IPS-18c (cell line): ENCODE results near the gene XPO4.
A peak's percentile ranks its signal among the peaks of the same experiment; 100 is the strongest.
"Not testable (repeated sequence)": the region's sequence is repeated elsewhere in the genome, so short reads cannot be mapped to it uniquely, and the experiment has no call there.

Experiments used
- H3K4me3 ChIP-seq: 2 replicates; pipeline ENCODE4 v1.7.0; 2013; ENCODE audit warnings: low read depth, mild to moderate bottlenecking, low read length, moderate library complexity; ENCODE audit not compliant: insufficient read depth
- H3K9me3 ChIP-seq: one replicate; pipeline ENCODE4 v1.6.1; 2013; ENCODE audit warnings: mild to moderate bottlenecking, low read length, moderate library complexity; ENCODE audit not compliant: control insufficient read depth, insufficient read depth

The XPO4 gene

DNA sequence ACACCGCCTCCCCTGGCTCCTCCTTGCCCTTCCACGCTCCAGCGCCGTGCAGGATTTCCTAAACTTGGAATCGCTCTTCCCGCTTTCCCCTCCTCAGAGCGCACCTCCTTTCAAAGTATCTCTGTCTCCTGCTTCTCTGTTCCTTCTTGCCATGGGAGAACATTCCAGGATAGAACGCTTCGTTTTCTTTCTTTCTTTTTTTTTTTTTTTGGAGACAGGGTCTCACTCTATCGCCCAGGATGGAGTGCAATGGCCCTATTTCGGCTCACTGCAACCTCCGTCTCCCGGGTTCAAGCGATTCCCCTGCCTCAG lies 574 bp upstream of the XPO4 start:
- H3K4me3 ChIP-seq = peak overlapping the region; percentile 97
- H3K9me3 ChIP-seq = no peaks in the 10 kb centered on the region

DNA sequence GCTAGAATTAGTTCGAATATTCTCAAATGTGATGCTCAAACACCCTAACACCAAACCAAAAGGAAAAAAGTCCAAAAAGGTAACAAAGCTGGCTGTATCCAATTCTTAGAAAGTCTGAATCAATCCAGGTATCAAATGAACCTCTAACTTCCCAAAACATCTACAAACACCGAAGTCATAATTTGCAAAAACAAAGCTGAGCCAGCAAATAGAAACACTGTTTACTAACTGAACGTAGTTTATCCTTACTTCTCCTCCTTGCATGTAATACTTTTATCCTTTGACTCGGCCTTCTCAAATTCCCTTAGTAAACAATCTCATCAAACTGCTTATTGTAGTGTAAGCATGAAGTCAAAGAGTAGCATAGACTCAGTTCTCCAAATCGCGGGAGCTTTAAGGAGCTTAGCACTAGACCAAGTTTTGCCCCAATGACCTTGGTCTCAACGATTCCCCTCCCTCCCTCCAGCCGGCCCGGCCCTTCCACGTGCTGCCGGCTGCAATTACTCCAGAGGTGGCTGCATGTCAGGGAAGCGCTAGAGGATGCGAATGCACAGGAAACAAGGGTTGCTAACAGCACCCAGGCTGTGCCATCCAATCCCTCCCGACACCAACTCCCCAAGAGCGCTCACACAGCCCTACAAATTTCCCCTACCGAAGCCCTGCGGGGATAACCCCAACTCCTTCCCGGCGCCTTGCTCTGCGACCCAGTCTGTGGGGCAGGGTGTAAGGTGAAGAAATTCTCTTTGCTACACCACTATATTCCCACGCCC lies 693 bp downstream of the XPO4 start:
- Histone ChIP-seq H3K9me3 (no peaks in the 10 kb centered on the region), H3K4me3 (peak overlapping the region; percentile 97)

GRCh38 chr13:20894245-20894644 lies 8.3 kb downstream of the XPO4 start:
- Histone ChIP-seq H3K9me3 (no peaks in the 10 kb centered on the region), H3K4me3 (no peak overlapping the region)

DNA sequence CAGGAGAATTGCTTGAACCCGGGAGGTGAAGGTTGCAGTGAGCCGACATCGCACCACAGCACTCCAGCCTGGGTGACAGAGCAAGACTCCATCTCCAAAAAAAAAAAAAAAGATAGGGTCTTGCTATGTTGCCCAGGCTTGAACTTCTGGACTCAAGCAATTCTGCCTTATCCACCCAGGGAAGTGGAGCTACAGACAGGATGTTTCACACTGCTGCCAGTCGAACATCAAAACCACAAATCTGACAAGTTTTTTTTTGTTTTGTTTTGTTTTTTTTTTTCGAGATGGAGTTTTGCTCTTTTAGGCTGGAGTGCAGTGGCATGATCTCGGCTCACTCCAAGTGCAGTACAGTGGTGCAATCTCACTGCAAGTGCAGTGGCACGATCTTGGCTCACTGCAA lies 10.8 kb downstream of the XPO4 start:
- no peaks in the 10 kb centered on the region for H3K9me3 ChIP-seq
- no peak overlapping the region for H3K4me3 ChIP-seq

DNA sequence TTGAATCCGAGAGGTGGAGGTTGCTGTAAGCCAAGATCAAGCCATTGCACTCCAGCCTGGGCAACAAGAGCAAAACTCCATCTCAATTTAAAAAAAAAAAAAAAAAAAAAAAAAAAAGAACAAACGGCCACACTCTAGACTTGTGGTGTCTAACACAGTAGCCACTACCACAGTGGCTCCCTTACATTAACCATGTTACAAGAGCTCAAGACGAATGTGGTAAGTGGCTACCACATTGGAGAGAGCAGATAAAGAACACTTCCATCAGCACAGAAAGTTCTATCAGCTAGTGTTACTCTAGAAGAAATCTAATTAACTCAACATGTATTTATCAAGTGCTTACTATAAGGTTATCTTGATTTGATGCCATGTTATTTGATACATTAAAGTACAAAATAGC lies 11.5 kb downstream of the XPO4 start:
- Histone ChIP-seq H3K9me3 (no peaks in the 10 kb centered on the region), H3K4me3 (no peak overlapping the region)

- H3K9me3 ChIP-seq, H3K4me3 ChIP-seq: not testable (repeated sequence)
Observed at GRCh38 chr13:20890540-20890939, 12.0 kb downstream of the XPO4 start.

DNA sequence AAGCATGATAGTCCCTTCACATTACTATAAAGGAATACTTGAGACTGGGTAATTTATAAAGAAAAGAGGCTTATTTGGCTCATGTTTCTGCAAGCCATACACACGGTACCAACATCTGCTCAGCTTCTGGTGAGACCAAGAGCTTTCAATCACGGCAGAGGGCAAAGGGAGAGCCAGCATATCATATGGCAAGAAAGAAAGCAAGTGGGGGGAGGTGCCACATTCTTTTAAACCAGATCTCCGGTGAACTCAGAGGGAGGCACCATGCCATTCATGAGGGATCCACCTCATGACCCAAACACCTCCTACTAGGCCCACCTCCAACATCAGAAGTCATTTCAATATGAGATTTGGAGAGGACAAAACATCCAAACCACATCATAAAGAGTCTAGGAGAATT lies 20.3 kb downstream of the XPO4 start:
- Histone ChIP-seq H3K4me3 (no peak overlapping the region), H3K9me3 (no peaks in the 10 kb centered on the region)

DNA sequence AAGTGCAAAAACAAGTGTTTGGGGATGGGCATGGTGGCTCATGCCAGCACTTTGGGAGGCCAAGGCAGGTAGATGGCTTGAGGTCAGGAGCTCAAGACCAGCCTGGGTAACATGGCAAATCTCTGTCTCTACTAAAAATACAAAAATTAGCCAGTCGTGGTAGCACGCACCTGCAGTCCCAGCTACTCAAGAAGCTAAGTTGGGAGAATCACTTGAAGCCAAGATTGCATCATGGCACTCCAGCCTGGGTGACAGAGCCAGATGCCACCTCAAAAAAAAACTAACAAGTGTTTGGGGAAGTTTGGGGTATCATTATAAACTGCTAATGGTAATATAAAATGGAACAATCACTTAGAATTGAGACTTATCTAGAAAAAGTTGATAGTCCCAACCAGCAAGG lies 24.6 kb downstream of the XPO4 start:
- H3K4me3 ChIP-seq = no peak overlapping the region
- H3K9me3 ChIP-seq = no peaks in the 10 kb centered on the region

DNA sequence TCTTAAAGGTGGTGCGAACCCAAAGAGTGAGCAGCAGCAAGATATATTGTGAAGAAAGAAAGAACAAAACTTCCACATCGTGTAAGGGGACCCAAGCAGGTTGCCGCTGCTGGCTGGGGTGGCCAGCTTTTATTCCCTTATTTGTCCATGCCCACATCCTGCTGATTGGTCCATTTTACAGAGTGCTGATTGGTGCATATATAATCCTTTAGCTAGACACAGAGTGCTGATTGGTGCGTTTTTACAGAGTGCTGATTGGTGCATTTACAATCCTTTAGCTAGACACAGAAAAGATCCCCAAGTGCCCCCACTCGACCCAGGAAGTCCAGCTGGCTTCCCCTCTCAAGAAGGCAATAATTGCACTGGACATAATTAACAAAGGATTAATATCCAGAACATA lies 25.7 kb downstream of the XPO4 start:
- not testable (repeated sequence) for H3K4me3 ChIP-seq, H3K9me3 ChIP-seq

GRCh38 chr13:20874439-20874838 lies 28.1 kb downstream of the XPO4 start:
- H3K4me3 ChIP-seq, H3K9me3 ChIP-seq: not testable (repeated sequence)

DNA sequence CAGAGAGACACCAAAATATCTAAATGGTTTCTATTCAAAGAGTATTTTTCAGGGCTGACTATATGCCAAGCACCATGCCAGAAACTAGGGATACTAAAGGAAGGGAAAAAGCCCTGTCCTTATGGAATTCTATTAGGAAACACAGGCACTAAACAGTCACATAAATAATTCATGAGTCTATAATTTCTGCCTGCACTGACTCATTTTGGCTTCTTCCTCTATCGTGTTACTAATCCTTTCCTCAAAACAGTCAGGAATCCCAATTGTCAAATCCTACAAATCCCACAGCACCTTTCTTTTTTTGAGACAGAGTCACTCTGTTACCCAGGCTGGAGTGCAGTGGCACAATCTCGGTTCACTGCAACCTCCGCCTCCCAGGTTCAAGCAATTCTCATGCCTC lies 29.2 kb downstream of the XPO4 start:
- no peaks in the 10 kb centered on the region for H3K9me3 ChIP-seq
- H3K4me3 ChIP-seq = no peak overlapping the region

DNA sequence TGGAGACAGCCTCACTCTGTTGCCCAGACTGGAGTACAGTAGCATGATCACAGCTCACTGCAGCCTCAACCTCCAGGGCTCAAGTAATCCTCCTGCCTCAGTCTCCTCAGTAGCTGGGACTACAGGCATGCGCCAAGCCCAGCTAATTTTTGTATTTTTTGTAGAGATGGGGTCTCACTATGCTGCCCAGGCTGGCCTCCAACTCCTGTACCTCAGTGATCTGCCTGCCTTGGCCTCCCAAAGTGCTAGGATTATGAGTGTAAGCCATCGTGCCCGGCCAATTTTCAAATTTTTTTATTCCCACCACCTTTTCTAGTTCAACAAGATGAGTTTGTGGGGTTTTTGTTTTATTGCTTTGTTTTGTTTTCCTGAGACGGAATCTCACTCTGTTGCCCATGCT lies 31.7 kb downstream of the XPO4 start:
- Histone ChIP-seq H3K9me3 (no peaks in the 10 kb centered on the region), H3K4me3 (no peak overlapping the region)

GRCh38 chr13:20869540-20869939 lies 33.0 kb downstream of the XPO4 start:
- Histone ChIP-seq H3K9me3 (no peaks in the 10 kb centered on the region), H3K4me3 (no peak overlapping the region)

DNA sequence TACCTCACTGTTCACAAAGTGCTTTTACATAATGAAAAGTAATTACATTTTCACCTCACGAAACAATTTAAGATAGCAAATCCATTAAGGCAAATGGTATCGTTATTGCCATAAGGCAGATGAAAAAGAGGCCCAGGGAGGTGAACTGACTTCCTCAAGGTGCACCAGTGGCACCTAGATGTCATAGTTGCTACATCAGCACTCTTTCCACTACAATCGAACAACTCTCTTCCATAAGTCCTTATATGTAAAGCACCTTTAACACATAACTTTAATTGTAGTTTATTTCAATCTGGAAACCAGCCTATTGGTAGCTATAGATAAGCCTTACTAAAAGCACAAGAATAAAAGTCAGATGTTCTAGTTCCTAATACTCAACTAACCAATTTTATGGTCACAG lies 35.1 kb downstream of the XPO4 start:
- no peak overlapping the region for H3K4me3 ChIP-seq
- H3K9me3 ChIP-seq = no peaks in the 10 kb centered on the region

- H3K4me3 ChIP-seq, H3K9me3 ChIP-seq: not testable (repeated sequence)
Observed at GRCh38 chr13:20861666-20862065, 40.9 kb downstream of the XPO4 start.

DNA sequence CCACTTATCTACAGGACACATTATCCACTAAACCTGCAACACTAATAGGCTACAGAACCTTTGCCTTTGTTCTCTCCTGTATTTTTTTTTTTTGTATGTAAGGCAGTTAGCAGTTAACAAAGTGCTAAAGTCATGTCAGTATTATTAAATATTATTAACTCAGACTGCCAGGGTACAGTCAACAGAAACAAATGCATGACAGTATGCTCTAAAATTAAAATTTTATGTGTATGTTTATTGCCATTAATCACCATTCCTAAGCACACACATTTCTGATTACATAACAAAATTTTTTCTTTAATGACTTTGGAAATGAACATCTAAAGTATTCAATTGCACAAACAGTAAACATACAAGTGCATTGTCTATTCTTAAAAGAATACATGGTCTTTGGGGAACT lies 41.7 kb downstream of the XPO4 start:
- no peaks in the 10 kb centered on the region for H3K9me3 ChIP-seq
- no peak overlapping the region for H3K4me3 ChIP-seq

- Histone ChIP-seq H3K9me3 (no peaks in the 10 kb centered on the region), H3K4me3 (no peak overlapping the region)
Observed at GRCh38 chr13:20856650-20857049, 45.9 kb downstream of the XPO4 start.

GRCh38 chr13:20851844-20852402 lies 50.6 kb downstream of the XPO4 start:
- no peaks in the 10 kb centered on the region for H3K9me3 ChIP-seq
- H3K4me3 ChIP-seq = no peak overlapping the region

- Histone ChIP-seq H3K4me3 (no peak overlapping the region), H3K9me3 (no peaks in the 10 kb centered on the region)
Observed at GRCh38 chr13:20848944-20849343, 53.6 kb downstream of the XPO4 start.
